HG03025 (cell line): Measurements from ENCODE around the gene ZNF823.
"Not testable (repeated sequence)": the region's sequence is repeated elsewhere in the genome, so short reads cannot be mapped to it uniquely, and the experiment has no call there.

Source experiments
- ATAC-seq: cut with Tn5 transposase; IDR thresholded peaks from one replicate; pipeline ENCODE4 v1.9.1; 2021; ENCODE audit warnings: mild to moderate bottlenecking, moderate library complexity; ENCODE audit not compliant: unreplicated experiment, low FRiP score

ZNF823 gene

GRCh38 chr19:11684987-11685675 is 53.6 kb downstream of the ZNF823 start:
- ATAC-seq = no peak

DNA sequence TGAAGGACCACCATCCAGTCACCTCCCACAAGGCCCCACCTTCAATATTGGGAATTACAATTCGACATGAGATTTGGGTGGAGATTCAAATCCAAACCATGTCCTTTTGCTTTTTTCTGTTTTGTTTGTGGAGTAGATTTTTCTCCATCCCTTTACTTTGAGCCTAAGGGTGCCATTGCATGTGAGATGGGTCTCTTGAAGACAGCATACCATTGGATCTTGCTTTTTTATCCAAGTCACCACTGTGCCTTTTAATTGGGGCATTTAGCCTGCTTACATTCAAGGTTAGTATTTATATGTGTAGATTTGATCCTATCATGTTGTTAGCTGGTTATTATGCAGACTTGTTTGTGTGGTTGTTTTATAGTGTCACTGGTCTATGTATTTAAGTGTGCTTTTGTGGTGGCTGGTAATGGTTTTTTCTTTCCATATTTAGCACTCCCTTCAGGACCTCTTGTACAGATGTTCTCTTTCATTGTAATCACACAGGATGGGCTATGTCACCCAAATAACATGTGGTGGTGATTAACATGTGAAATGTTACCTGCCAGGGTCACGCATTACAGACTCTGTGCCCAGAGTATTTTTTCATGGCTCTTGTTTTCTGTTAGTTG is 58.0 kb downstream of the ZNF823 start:
- no peak for ATAC-seq

DNA sequence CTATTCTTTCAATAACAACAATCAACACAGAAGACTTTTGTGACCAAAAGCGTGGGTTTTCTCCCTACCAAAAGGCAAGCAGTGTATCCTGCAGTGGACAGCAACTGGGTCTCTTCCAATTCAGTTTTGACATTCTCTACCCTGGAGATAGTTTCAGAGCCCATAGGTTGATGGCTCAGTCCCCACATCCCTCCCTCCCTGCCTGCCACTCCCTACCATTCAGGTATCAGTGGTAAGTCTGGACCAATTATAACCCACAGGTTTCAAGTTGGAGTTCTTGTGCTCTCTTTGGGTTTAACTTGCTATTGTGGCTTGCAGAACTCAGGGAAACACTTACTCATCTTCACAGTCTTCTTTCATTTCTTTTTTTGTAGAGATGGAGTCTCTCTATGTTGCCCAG is 60.2 kb downstream of the ZNF823 start:
- ATAC-seq = no peak

DNA sequence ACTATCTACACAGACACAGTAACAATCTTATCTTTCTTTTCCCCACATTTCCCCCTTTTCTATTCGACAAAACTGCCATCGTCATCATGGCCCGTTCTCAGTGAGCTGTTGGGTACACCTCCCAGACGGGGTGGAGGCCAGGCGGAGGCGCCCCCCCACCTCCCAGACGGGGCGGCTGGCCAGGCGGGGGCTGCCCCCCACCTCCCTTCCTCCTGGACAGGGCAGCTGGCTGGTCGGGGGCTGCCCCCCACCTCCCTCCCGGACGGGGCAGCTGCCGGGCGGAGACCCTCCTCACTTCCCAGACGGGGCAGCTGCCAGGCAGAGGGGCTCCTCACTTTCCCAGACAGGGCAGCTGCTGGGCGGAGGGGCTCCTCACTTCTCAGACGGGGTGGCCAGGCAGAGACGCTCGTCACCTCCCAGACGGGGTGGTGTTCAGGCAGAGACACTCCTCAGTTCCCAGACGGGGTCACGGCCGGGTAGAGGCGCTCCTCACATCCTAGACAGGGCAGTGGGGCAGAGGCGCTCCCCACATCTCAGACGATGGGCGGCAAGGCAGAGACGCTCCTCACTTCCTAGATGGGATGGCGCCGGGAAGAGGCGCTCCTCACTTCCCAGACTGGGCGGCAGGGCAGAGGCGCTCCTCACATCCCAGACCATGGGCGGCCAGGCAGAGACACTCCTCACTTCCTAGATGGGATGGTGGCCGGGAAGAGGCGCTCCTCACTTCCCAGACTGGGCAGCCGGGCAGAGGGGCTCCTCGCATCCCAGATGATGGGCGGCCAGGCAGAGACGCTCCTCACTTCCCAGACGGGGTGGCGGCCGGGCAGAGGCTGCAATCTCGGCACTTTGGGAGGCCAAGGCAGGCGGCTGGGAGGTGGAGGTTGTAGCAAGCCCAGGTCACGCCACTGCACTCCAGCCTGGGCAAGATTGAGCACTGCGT is 61.8 kb downstream of the ZNF823 start:
- not testable (repeated sequence) for ATAC-seq

GRCh38 chr19:11675569-11675968 is 63.2 kb downstream of the ZNF823 start:
- no peak for ATAC-seq

DNA sequence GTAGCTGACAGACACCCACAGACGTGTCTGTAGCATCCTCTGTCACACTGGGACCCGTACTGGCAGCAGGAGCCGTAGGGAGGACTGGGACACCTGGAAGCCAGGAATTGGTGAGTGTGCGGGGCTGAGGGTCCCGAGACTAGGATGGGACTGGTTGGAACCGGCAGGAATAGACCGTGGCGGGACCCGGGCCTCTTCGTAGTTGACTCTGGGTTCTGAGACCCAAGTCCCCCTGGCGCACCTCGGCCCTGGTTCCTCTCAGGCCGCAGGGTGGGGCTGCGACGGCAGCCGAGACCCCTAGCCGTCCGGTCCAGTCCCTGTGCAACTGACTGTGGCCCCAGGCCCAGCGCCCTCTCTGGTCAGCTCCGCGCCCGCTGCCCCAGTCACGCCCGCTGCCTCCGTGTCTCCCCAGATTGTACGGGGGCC is 64.7 kb downstream of the ZNF823 start:
- ATAC-seq = no peak

DNA sequence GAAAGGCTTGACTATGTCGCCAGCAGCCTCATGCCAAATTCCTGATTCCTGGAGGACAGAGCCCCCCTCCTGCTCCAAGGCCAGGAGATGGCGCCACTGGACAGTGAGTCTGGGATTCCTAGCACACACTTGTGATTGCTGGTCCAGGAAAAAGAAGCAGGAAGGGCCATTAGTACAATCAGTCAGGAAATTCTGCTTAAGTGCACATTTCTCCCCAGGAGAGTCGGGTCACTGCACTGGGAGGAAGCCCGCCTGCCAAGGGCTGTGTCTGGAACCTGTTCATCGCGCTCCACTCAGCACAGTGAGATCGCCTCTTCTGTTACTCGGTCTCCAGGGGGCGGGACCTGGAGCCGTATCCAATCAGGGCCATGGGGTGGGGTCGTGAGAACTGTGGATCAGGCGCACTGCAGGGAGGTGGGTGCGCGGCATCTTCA is 65.1 kb downstream of the ZNF823 start:
- ATAC-seq = no peak
